HG02938 (cell line): ENCODE results near the gene FOXP1.

Experiments used
- ATAC-seq: cut with Tn5 transposase; IDR thresholded peaks from one replicate; pipeline ENCODE4 v1.9.1; 2021; ENCODE audit warnings: mild to moderate bottlenecking, moderate library complexity; ENCODE audit not compliant: unreplicated experiment

The FOXP1 gene

GRCh38 chr3:71384837-71385716, 198.5 kb downstream of the FOXP1 start:
- no peak for ATAC-seq

- ATAC-seq: no peak
Observed at GRCh38 chr3:71384388-71384787, 199.1 kb downstream of the FOXP1 start.

- ATAC-seq: no peak
Observed at GRCh38 chr3:71380096-71380495, 203.4 kb downstream of the FOXP1 start.

- ATAC-seq: no peak
Observed at GRCh38 chr3:71378509-71378908, 205.0 kb downstream of the FOXP1 start.

GRCh38 chr3:71376911-71377310, 206.6 kb downstream of the FOXP1 start:
- peak; percentile 49 for ATAC-seq

- no peak for ATAC-seq
Observed at GRCh38 chr3:71376503-71376902, 207.0 kb downstream of the FOXP1 start.

GRCh38 chr3:71374582-71374981, 208.9 kb downstream of the FOXP1 start:
- ATAC-seq: no peak

- no peak for ATAC-seq
Observed at GRCh38 chr3:71372911-71373637, 210.5 kb downstream of the FOXP1 start.

GRCh38 chr3:71372241-71372768, 211.2 kb downstream of the FOXP1 start:
- no peak for ATAC-seq

- ATAC-seq: no peak
Observed at GRCh38 chr3:71371282-71371681, 212.2 kb downstream of the FOXP1 start.

- no peak for ATAC-seq
Observed at GRCh38 chr3:71370467-71370866, 213.1 kb downstream of the FOXP1 start.

GRCh38 chr3:71369701-71370391, 213.7 kb downstream of the FOXP1 start:
- no peak for ATAC-seq

- no peak for ATAC-seq
Observed at GRCh38 chr3:71366988-71367604, 216.4 kb downstream of the FOXP1 start.

GRCh38 chr3:71361334-71361890, 222.1 kb downstream of the FOXP1 start:
- no peak for ATAC-seq

GRCh38 chr3:71360764-71361163, 222.8 kb downstream of the FOXP1 start:
- ATAC-seq: peak; percentile 85

- peak; percentile 48 for ATAC-seq
Observed at GRCh38 chr3:71360180-71360579, 223.3 kb downstream of the FOXP1 start.

- peak; percentile 39 for ATAC-seq
Observed at GRCh38 chr3:71358243-71358642, 225.3 kb downstream of the FOXP1 start.

- no peak for ATAC-seq
Observed at GRCh38 chr3:71356265-71356664, 227.3 kb downstream of the FOXP1 start.

GRCh38 chr3:71355862-71356261, 227.7 kb downstream of the FOXP1 start:
- ATAC-seq: no peak

- no peak for ATAC-seq
Observed at GRCh38 chr3:71355037-71355436, 228.5 kb downstream of the FOXP1 start.
